Kidney (tissue), 14 donors: Measurements from ENCODE around the gene WDR7. TPM values are rescaled to one million over a fixed set of nuclear protein-coding genes. Genes with fewer than 3 reads are reported as not detected.

Experiments used
- DNase-seq, 5 donors: peaks; one replicate each; pipeline ENCODE4 v3.0.0-alpha.2; 2013 to 2020
- FAIRE-seq: peaks from 2 replicates; lab custom pipeline; 2012; peaks lifted over from hg19 to GRCh38; lab: Jason Lieb, UNC
- H3K27ac ChIP-seq, 2 donors: one replicate each; pipeline ENCODE4 v1.7.0; 2013; ENCODE audit warnings: low read depth in 2 of 2, low read length in 2 of 2, inconsistent platforms in 1 of 2
- H3K27me3 ChIP-seq: one replicate; pipeline ENCODE4 v1.7.1; 2013; ENCODE audit warnings: low read length, inconsistent platforms; ENCODE audit not compliant: control insufficient read depth, insufficient read depth
- H3K36me3 ChIP-seq, 3 donors: one replicate each; pipeline versions ENCODE4 v1.7.0 to v1.7.1; 2013; ENCODE audit warnings: low read length in 3 of 3, control low read depth in 1 of 3, inconsistent platforms in 1 of 3; ENCODE audit not compliant: insufficient read depth in 3 of 3, control insufficient read depth in 2 of 3
- H3K4me1 ChIP-seq, 3 donors: one replicate each; pipeline versions ENCODE4 v1.7.0 to v1.7.1; 2013; ENCODE audit warnings: low read length in 3 of 3, inconsistent platforms in 1 of 3, low read depth in 1 of 3; ENCODE audit not compliant: control insufficient read depth in 2 of 3, insufficient read depth in 2 of 3
- H3K4me3 ChIP-seq, 3 donors: one replicate each; pipeline versions ENCODE4 v1.7.0 to v1.8.1; 2013; ENCODE audit warnings: low read length in 3 of 3, control low read depth in 1 of 3, inconsistent platforms in 1 of 3
- H3K9ac ChIP-seq, 3 donors: one replicate each; pipeline versions ENCODE4 v1.7.0 to v1.7.1; 2013; ENCODE audit warnings: low read length in 3 of 3, control low read depth in 1 of 3, inconsistent platforms in 1 of 3
- H3K9me3 ChIP-seq, 3 donors: one replicate each; pipeline versions ENCODE4 v1.7.0 to v1.7.1; 2013; ENCODE audit warnings: low read length in 3 of 3, control low read depth in 1 of 3, inconsistent platforms in 1 of 3; ENCODE audit not compliant: control insufficient read depth in 2 of 3, insufficient read depth in 1 of 3
- CTCF ChIP-seq: IDR thresholded peaks from 3 replicates; pipeline ENCODE4 v1.5.1; 2012; ENCODE audit warnings: mild to moderate bottlenecking, moderate library complexity, borderline replicate concordance; ENCODE audit not compliant: insufficient read depth; ENCODE audit errors: extremely low read depth
- intact Hi-C: fragments of 100-400 bp; cut with DNase I; formaldehyde crosslinking; loops from one replicate; pipeline ENCODE4 v1.11.1; 2022
- polyA plus RNA-seq: library from polyadenylated mRNA; stranded (reverse); fragments of 350-450 nt; fragmentation: Illumina TruSeq; extraction: RNeasy Lipid Tissue Mini Kit (QIAGEN cat#74804); gene quantifications from one replicate; pipeline ENCODE4 v1.2.3, GENCODE V29; 2014; ENCODE audit warnings: low read depth, low replicate concordance; ENCODE audit not compliant: insufficient read depth
- total RNA-seq: library from RNA; stranded (reverse); fragmentation: NEBNext Ultra II Directional; extraction: Animal tissue kit (Norgen Biotek cat#: 25700); gene quantifications from one replicate; pipeline ENCODE4 v1.2.1, GENCODE V29; 2021
- donor health status: control.
- donor health status: control.
- donor health status: control.
- donor health status: control.
- donor health status: control.
- donor health status: DM: yes; HTN: yes; CAD: no.
- donor health status: Normal renal cell carcinoma (clear cell type).

WDR7 gene
- total and polyA plus RNA-seq, 2 donors from 2014 or later: 7.3 to 34.4 TPM

DNA sequence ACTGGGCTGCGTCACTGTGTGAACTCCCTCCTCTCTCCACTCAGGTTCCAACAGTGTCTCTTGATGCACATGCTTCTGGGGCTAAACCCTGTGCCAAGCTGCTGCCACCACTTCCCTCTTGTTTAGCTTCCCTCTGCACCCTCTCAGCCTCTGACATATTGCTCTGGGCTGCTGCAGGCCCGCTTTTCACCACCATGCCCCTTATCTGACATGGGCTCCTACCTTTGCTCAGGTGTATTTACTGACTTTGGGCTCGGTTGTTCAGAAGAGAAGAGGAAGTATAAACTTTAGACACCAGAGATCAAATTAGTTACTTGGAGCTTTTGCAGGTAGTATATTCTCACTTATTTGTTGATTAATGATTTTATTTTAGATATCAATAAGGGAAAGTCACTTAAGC is 77.6 kb downstream of the WDR7 start:
- intact Hi-C loops: no loop called here
- Histone ChIP-seq H3K9ac (no peak overlapping the region), H3K4me1 (no peaks in the 10 kb centered on the region), H3K27ac (no peak overlapping the region), H3K36me3 (peaks cover 0 to 3% (median 0%) of the 10 kb centered on the region in 3 donors), H3K9me3 (no peaks in the 10 kb centered on the region), H3K27me3 (no peaks in the 10 kb centered on the region), H3K4me3 (no peak overlapping the region)
- no peak for FAIRE-seq
- TF ChIP-seq CTCF: no peak
- DNase-seq: no peak

DNA sequence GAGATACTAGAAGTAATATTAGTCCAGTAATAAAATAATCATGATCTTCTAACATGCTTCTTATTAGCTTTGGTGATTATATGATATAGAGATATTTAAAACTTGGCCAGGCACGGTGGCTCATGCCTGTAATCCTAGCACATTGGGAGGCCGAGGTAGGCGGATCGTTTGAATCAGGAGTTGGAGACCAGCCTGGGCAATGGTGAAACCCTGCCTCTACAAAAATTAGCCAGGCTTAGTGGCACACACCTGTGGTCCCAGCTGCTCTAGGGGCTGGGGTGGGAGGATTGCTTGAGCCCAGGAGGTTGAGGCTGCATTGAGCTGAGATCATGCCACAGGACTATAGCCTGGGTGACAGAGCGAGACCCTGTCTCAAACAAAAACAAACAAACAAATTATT is 87.0 kb downstream of the WDR7 start:
- intact Hi-C loops: no loop called here
- Histone ChIP-seq H3K36me3 (no peaks in the 10 kb centered on the region), H3K27ac (no peak overlapping the region), H3K9ac (no peak overlapping the region), H3K4me3 (no peak overlapping the region), H3K9me3 (no peaks in the 10 kb centered on the region), H3K4me1 (no peaks in the 10 kb centered on the region), H3K27me3 (no peaks in the 10 kb centered on the region)
- FAIRE-seq (no peak), DNase-seq (no peak)
- TF ChIP-seq CTCF: no peak

DNA sequence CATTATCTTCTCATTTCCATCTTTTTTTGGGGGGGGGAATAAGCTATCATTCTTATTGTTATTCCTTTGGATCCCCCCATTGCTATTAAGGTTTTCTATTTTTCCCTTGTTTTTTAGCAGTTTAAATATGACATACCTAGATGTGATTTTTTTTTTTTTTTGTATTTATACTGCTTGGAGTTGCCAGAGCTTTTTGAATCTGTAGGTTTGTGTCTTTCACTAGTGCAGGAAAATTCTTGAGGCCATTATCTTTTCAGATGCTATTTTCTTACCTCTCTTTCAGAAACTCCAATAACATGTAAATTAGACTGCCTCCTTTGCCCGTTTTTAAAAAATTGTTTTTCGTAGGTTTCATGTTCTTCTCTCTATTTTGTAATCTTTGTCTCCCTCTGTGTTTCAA is 88.6 kb downstream of the WDR7 start:
- Histone ChIP-seq H3K9me3 (no peaks in the 10 kb centered on the region), H3K27me3 (no peaks in the 10 kb centered on the region), H3K36me3 (no peaks in the 10 kb centered on the region), H3K9ac (no peak overlapping the region), H3K27ac (no peak overlapping the region), H3K4me3 (no peak overlapping the region), H3K4me1 (no peaks in the 10 kb centered on the region)
- no peak for FAIRE-seq
- TF ChIP-seq CTCF: no peak
- intact Hi-C loops: no loop called here
- no peak for DNase-seq

GRCh38 chr18:56740645-56741044 is 89.5 kb downstream of the WDR7 start:
- Histone ChIP-seq H3K4me1 (no peaks in the 10 kb centered on the region), H3K9me3 (no peaks in the 10 kb centered on the region), H3K27ac (no peak overlapping the region), H3K4me3 (no peak overlapping the region), H3K9ac (no peak overlapping the region), H3K27me3 (no peaks in the 10 kb centered on the region), H3K36me3 (no peaks in the 10 kb centered on the region)
- no peak for FAIRE-seq
- no peak for TF ChIP-seq CTCF
- DNase-seq: no peak
- intact Hi-C loops: no loop called here
